Stimulated activated CD4-positive, alpha-beta T cell treated with anti-CD3 and anti-CD28 coated beads, Interleukin-15, amount 100 ng/mL, for 48 hours (primary cell): ENCODE measurements around the gene CPE.

Experiments used
- DNase-seq, 2 donors: peaks; one replicate each; pipeline ENCODE4 v3.0.0-alpha.2; 2020; ENCODE audit warnings: low read depth in 2 of 2

Gene CPE

DNA sequence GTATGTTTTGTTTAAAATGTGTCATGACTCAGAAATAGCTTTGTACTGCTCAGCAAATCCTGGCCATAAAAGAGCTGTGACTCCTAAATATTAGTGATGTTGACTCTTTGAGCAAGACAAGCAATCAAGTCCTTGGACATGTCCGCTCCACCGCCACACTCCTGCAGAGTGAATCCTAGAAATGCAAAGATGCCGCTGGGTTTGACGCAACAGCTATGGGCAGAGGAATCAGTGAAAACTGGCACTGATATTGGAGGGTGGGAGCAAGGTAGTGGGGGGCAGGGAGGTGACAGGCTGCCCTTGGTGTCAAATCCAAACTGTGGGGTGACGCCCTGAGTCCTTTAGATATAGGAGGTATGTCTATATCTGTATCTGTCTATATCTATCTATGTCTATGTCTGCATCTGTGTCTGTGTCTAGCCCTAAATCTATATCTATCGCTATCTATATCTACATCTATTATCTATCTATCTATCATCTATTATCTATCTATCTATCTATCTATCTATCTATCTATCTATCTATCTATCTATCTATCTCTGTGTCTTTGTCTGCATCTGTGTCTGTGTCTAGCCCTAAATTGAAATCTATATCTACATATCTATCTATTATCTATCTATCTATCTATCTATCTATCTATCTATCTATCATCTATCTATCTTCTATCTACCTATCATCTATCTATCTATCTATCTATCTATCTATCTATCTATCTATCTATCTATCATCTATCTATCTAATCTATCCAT is 129.7 kb downstream of the CPE start:
- DNase-seq: no peak

DNA sequence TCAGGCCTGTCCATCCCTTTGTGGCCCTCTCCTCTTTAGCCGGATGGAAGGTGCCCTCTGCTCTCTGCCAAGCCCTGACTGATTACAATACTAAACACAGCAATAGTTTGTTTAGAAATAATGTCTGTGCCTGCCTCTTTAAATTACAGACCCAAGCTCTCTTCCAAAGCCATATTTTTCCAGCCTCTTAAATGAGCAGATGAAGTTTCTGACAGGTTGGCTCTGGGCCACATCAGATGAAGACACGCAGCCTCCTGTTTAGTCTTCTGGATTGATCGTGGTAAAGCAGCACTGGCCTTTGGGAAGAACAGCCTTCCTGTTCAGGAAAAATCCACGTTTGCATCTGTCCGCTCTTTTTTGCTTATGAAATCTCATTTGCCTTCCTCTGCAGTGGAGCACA is 133.6 kb downstream of the CPE start:
- no peak for DNase-seq

DNA sequence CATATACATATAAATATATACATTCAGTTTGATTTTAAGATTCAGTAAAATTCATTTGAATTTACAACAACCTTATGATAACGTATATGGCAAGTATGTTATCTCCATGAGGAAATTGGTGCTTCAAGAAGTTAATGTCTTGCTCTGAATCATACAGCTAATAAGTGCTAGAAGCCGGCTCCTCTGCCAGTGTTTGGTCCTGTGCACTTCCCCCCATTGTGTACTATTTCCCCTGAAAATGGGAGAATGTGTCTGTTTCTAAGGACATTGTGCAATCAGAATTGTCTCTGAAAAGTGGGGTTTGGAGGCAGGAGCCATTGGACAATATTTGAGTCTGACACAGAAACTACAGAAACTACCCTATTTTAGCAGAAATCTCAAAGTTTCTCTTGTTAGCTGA is 135.9 kb downstream of the CPE start:
- no peak for DNase-seq

DNA sequence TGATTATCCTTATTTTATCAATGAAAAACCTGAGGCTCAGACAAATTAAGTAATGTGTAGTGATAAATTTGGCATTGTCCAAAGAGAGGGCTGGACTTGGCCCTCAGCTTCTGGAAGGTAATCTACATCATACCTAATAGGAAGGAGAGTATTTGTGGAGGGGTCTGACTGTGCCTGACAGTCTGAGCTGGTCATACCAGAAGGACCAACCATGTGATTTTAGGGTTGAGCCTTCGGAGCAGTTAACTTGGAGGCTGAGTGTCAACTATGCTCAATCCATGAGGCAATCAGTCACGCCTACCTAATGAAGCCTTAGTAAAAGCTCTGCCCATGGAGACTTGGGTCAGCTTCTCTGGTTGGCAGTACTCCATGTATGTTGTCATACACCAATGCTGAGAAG is 136.4 kb downstream of the CPE start:
- no peak for DNase-seq

DNA sequence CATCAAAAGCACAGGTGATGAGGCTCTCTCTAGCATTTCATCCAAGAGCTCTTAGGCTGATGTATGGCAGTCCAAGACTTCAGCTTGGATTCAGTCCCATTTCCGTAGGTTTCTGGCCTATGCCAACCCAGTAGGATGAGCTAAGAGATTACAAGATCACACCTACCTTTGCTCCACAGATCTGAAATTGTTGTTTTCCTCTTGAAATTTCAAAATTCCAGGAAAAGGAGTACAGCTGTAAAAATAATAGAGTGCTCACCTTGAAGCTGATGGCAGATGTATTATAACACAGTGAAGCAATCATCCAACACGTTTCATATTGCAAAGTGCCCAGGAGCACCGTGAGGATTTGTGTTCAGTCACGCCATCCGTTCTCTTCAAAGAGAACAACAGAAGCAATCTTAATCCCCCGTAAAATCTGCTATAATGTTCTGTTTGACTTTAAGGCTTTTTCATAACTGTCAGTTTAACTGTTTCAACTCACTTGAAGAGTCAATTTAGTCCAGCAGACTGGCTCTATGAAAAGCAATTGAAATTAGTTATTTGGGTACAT is 137.5 kb downstream of the CPE start:
- DNase-seq: no peak

DNA sequence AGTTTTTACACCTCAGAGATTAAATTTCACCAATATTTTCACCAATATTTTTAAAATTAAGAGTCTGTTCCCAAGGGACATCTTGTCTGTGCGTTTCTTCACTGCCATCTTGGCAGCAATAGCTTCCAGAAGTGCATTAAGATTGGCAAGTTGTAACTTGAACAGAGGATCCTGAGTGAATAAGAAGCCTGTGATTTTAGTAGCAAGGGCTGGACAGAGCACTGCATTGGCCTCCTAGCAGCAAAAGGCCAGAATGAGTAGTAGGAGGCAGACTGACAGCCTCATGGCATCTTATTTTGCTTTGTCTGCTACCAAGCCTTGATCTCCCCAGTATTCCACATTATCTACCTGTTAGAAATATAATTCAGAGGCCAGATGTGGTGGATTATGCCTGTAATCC is 138.4 kb downstream of the CPE start:
- DNase-seq: no peak

DNA sequence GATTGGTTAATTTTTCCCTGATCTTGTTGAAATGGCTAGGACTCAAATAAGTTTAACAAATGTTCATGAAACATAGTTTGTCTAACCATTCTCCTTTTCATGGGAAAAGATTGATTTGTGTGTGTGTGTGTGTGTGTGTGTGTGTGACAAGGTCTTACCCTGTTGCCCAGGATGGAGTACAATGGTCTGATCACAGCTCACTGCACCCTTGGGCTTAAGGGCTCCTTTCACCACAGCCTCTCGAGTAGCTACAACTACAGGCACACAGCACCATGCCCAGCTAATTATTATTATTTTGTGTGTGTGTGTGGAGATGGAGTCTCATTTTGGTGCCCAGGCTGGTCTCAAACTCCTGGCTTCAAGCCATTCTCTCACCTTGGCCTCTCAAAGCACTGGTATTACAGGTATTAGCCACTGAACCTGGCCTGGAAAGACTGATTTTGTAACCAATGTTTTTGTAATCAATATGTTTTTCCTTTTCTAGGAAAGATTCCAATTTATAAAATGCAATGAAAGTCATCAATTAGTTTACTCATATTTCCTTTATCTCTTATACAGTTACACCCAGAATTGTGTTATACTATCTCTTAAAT is 139.3 kb downstream of the CPE start:
- DNase-seq: no peak

DNA sequence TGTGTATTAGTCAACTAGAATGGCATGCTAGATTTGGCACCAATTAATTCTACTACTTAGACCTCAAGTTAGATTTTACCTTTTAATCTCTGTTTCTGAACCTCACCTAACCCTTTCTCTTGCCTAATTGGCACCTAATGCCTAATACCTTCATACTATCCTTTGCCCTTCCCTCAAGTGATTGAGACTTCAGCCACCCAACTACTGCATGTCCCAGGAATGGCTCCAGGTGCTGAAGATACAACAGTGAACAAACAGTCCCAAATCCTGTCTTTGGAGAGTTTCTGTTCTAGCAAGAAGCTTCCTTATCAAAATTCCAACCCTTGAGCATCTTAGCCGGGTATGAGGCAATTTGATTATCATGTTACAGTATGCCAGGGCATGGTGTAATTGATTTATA is 139.9 kb downstream of the CPE start:
- no peak for DNase-seq

DNA sequence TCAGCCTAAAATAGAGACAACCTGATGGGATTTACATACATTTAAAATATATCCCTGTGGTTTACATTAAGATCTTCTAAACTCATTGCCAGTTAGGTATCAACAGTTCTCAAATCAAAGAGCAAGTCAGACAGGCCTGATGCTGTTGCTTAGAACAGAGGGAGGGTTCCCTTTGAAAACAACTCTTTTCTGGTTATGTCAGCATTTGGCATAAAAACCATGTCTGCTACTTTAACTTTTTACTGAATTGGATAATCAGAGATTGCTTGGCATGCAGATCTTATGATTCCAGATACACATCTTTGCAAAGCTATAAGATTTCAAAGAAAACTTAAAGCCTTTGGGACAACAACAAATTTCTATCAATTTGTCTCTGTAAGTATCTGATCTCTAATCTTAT is 140.8 kb downstream of the CPE start:
- no peak for DNase-seq

DNA sequence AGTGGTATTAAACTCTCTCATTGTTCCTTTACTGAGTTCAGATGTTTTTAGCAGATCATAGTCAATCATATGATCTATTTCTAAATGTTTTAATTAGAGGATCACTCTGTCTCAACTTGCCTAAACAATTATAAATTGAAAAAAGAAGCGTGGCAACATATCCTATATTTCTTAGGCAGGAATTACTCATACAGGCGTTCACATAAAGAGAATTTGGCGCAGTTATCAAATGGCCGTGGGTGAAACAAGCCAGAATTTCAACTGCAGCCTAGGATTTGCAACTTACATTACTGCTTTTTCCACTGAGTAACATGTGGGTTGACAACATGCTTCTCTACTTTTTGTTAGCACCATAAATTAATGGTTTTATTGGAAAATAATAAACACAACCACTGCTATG is 141.3 kb downstream of the CPE start:
- no peak for DNase-seq

DNA sequence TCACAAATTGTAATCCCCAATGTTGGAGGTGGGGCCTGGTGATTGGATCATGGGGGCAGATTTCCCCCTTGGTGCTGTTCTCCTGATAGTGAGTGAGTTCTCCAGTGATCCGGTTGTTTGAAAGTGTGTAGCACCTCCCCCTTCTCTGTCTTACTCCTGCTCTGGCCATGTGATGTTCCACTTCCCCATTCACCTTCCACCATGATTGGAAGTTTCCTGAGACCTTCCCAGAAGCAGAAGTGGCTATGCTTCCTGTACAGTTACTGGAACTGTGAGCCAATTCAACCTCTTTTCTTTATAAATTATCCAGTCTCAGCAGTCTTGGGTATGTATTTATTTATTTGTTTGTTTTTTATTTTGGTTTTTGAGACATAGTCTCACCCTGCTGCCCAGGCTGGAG is 143.2 kb downstream of the CPE start:
- DNase-seq: no peak

DNA sequence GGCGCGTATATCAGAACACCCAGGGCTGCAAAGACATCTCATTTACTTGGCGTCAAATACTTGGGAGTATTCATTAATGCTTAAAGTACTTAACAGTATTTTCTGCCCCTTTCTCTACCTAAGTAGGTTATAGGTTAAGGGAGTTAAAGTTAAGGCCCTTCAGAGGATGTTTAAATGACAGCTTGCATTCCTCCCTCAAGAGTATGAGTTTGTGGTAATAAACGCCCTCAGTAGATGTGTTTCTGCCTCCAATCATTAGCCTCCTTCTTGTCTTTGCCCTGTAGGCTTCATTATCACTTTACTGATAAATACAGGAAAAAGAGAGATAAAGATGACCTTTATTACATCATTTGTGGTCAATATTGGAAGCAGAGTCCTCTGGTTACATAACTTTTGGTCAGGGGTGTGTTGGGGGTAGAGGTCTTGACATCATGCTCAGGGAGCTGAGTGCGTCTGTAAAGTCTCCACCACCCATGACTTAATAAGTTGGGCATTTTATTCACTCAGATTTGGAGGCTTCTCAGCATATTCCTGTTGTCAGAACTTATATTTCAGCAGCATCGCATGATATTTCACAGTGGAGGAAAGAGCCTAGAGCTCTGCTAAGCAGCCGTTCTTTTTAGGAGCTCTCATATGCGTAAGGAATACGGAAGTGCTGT is 145.9 kb downstream of the CPE start:
- DNase-seq: no peak

DNA sequence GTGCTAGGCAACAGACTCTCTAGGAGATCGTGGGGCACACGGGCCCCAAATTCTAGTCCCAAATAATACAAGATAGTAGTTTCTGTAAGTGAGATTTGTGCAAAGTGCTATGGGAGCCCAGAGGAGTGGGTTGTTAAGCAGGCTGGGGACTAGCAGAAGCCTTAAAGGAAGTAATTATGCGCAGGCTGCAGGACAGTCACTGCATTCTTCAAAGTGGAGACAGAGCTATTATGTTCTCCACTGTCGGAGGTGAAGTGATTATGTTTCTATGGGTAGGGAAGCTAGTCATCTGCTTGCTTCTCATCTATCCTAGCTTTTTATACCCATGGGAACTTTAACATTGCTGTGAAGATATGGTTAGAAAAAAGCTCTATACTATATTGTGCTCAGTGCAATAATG is 154.2 kb downstream of the CPE start:
- no peak for DNase-seq

DNA sequence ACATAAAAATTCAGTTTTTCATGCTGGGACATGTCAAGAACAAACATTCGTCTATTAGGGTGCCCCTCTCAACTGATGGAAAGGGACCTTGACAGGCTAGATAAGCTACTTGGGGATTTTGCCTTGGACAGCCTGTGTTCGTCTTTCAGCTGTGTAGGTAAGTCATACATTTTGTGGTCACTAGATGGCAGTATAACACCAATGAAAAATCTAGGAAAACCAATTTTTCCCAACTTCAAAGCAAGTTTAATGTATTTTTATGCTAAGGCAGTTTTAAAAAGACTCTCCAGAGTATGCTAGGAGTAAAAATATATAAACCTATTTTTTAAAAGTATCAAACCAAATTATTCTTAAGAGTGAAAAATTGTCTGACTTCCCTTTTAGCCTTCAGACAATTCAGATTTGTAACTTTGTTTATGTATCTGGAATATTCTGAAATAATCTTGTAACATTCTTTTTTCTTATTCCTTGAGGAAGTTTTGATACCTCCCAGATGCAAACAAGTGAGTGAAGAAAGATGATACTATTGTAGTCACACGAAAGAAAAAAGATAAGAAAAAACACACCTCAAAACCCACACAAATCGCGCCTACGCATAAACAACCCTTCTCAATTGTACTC is 158.3 kb downstream of the CPE start:
- DNase-seq: no peak

DNA sequence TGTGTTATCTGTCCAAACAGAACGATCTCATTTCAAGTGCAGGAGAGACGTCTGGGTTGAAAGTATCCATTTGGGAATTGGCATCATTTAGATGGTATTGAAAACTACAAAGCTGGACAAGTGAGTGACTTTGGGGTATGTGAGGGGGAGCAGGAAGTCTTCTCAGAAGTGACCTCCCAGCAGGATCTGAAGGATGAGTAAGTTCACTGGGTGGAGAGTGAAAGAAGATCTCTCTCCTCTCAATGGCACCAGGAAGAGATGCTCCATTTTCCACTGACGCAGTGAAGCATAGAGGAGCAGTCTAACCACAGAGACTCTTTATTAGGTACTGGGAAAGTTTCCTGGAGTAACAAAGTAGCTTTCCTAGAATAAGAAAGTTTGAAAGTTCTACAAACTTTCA is 161.0 kb downstream of the CPE start:
- no peak for DNase-seq

DNA sequence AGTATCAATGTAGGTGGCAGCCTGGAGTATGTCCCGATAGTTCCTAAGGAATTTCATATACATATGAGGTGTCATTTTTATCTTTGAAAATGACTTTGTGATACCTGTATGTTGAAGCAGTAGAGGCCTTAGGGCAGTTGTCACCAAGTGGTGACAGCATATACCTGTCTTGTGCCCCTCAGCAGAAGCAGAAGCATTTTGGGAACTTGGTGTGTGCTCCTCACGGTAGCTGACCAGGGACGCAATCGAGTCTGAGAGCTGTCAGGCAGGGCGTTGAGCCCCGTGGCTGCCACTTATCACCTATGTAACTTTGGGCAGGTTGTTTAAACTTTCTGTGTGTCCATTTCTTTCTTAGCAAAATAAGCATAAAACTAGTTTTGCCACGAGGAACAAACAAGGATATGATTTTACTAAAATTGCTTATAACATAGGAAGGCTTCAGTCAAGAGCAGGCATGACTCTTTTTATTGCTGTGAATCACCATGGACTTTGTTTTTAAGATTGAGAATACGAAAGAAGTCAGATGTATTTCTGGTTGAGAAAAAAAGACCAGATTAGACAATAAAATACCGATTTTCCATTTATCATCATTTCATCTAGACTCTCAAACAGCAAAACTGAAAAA is 161.5 kb downstream of the CPE start:
- DNase-seq: no peak

DNA sequence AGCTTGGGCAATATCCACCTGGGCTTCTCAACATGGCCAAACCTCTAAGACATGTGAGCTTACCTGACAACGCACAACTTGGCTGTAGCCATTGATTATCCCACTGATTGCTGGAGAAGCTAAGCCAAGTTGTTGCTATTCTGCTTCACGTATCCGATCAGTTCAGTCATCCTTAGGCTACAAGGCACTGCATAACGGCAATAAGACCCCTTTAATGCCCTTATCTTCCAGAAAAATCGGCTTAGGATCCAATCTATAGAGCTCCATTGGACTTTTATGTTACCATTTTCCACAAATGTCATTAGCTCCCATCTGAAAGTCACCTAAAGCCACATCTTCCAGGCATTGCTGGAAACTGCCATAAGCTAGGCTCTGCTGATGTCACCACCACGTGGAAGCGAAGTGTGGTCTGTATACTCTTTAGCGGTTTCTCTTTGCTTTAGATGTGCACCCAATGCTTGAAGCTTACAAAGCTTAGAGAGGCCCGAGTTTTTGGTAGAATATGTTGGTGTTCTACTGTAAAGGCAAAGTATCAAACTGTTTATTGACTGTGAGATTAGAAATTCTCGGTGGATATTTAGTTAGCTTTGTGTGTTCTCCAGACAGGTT is 163.1 kb downstream of the CPE start:
- no peak for DNase-seq

DNA sequence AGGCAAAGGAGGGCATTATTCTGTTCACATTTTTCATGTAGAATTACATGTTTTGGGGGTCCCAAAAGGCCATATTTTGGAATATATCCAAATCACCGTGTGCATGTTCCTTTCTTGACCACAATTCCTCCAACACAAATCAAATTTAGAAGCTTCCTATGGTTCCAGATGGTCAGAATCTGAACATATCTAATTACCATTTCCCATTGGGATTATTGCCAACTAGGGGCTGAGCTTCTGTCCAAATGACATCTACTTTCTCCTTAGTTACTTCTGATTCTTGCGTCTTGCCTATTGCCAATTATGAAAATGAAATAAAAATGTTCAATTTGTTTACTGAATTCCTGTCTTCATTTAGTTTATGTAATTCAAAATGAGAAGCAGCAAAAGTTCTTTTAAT is 163.7 kb downstream of the CPE start:
- no peak for DNase-seq
